H1 (cell line): ENCODE measurements around the gene KIAA0513. TPM values are rescaled to one million over a fixed set of nuclear protein-coding genes. Genes with fewer than 3 reads are reported as not detected.

Experiments
- ATF2 ChIP-seq: IDR thresholded peaks from 2 replicates; pipeline ENCODE4 v1.6.1; 2012; ENCODE audit warnings: low read length, inconsistent platforms
- EGR1 ChIP-seq: IDR thresholded peaks from 2 replicates; pipeline ENCODE4 v1.6.1; 2011; ENCODE audit warnings: low read depth, low read length, borderline replicate concordance
- FOSL1 ChIP-seq: IDR thresholded peaks from 2 replicates; pipeline ENCODE4 v1.6.1; 2011; ENCODE audit warnings: mild to moderate bottlenecking, low read depth, low read length, moderate library complexity; ENCODE audit not compliant: insufficient read depth
- JUND ChIP-seq: IDR thresholded peaks from 2 replicates; pipeline ENCODE4 v1.6.1; 2011; ENCODE audit warnings: mild to moderate bottlenecking, improper control_type of control experiment, low read length
- NRF1 ChIP-seq: IDR thresholded peaks from 2 replicates; pipeline ENCODE4 v1.6.1; 2011; ENCODE audit warnings: mild to moderate bottlenecking, low read depth, low read length, improper control_type of control experiment
- POU5F1 ChIP-seq: IDR thresholded peaks from 2 replicates; pipeline ENCODE4 v1.6.1; 2011; ENCODE audit warnings: low read depth, mild to moderate bottlenecking, low read length, moderate library complexity
- RNF2 ChIP-seq: fragments of 200-900, 300-1000 bp; sonication (generic); IDR thresholded peaks from 2 replicates; pipeline ENCODE4 v1.7.1; 2016; ENCODE audit warnings: borderline replicate concordance, low read depth, mild to moderate bottlenecking, antibody characterized with exemption, low read length; ENCODE audit not compliant: poor library complexity, severe bottlenecking; ENCODE audit errors: missing control alignments
- SP1 ChIP-seq: IDR thresholded peaks from 2 replicates; pipeline ENCODE4 v1.6.1; 2011; ENCODE audit warnings: low read depth, low read length
- SP2 ChIP-seq: IDR thresholded peaks from 2 replicates; pipeline ENCODE4 v1.6.1; 2012; ENCODE audit warnings: mild to moderate bottlenecking, low read length, inconsistent platforms
- TAF1 ChIP-seq: IDR thresholded peaks from 2 replicates; pipeline ENCODE4 v1.6.1; 2011; ENCODE audit warnings: mild to moderate bottlenecking, low read depth, low read length
- polyA plus RNA-seq, 7 experiments: library from polyadenylated mRNA; depleted of rRNA in 3 of 7; stranded (reverse) in 5 of 7; unstranded in 2 of 7; fragments of >200 nt in 5 of 7; fragments of 200-250 nt in 2 of 7; gene quantifications; 1 replicate in 5 of 7; 2 replicates in 1 of 7; 4 replicates in 1 of 7; pipeline versions ENCODE4 v1.2.1 to v1.2.3, GENCODE V29; 2011 to 2013; ENCODE audit warnings: missing spikeins in 2 of 7, mixed read lengths in 2 of 7
- total RNA-seq: library from RNA; stranded (reverse); fragmentation: NEBNext Ultra II Directional; extraction: Animal tissue kit (Norgen Biotek cat#: 25700); gene quantifications from 2 replicates; pipeline ENCODE4 v1.2.1, GENCODE V29; 2021
- TF ChIP-seq, protein P1 (sequence below): fragments of 300-600 bp; sonication (generic); IDR thresholded peaks from 2 replicates; pipeline ENCODE4 v1.7.1; 2012; ENCODE audit warnings: low read length, moderate library complexity, mild to moderate bottlenecking, inconsistent platforms; ENCODE audit not compliant: insufficient replicate concordance

KIAA0513 gene
- total and polyA plus RNA-seq, 2 of the 8 experiments (the other 6 are each of a cell fraction or from before 2014, with no cell fraction given), result 2.1 to 6.1 TPM

DNA sequence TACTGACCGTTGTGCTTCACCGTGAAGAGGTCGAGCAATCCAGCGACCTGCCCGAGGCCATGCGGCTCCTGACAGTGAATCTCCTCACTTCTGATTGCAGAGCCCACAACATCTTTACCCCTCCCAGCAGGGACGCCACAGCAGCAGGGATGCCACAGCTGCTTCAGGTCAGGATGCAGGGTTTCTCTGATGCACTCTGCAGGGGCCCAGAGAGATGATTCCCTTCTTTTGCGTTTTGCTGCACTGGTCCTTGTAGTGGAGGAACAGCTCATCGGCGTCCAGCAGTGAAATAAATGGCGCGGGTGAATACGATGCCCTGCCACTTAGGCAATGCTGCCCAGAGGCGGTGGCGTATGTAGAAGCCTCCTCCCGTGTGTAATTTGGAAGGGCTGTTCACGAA lies 5.6 kb downstream of the KIAA0513 start (continued):
- TF ChIP-seq, protein P1, sequence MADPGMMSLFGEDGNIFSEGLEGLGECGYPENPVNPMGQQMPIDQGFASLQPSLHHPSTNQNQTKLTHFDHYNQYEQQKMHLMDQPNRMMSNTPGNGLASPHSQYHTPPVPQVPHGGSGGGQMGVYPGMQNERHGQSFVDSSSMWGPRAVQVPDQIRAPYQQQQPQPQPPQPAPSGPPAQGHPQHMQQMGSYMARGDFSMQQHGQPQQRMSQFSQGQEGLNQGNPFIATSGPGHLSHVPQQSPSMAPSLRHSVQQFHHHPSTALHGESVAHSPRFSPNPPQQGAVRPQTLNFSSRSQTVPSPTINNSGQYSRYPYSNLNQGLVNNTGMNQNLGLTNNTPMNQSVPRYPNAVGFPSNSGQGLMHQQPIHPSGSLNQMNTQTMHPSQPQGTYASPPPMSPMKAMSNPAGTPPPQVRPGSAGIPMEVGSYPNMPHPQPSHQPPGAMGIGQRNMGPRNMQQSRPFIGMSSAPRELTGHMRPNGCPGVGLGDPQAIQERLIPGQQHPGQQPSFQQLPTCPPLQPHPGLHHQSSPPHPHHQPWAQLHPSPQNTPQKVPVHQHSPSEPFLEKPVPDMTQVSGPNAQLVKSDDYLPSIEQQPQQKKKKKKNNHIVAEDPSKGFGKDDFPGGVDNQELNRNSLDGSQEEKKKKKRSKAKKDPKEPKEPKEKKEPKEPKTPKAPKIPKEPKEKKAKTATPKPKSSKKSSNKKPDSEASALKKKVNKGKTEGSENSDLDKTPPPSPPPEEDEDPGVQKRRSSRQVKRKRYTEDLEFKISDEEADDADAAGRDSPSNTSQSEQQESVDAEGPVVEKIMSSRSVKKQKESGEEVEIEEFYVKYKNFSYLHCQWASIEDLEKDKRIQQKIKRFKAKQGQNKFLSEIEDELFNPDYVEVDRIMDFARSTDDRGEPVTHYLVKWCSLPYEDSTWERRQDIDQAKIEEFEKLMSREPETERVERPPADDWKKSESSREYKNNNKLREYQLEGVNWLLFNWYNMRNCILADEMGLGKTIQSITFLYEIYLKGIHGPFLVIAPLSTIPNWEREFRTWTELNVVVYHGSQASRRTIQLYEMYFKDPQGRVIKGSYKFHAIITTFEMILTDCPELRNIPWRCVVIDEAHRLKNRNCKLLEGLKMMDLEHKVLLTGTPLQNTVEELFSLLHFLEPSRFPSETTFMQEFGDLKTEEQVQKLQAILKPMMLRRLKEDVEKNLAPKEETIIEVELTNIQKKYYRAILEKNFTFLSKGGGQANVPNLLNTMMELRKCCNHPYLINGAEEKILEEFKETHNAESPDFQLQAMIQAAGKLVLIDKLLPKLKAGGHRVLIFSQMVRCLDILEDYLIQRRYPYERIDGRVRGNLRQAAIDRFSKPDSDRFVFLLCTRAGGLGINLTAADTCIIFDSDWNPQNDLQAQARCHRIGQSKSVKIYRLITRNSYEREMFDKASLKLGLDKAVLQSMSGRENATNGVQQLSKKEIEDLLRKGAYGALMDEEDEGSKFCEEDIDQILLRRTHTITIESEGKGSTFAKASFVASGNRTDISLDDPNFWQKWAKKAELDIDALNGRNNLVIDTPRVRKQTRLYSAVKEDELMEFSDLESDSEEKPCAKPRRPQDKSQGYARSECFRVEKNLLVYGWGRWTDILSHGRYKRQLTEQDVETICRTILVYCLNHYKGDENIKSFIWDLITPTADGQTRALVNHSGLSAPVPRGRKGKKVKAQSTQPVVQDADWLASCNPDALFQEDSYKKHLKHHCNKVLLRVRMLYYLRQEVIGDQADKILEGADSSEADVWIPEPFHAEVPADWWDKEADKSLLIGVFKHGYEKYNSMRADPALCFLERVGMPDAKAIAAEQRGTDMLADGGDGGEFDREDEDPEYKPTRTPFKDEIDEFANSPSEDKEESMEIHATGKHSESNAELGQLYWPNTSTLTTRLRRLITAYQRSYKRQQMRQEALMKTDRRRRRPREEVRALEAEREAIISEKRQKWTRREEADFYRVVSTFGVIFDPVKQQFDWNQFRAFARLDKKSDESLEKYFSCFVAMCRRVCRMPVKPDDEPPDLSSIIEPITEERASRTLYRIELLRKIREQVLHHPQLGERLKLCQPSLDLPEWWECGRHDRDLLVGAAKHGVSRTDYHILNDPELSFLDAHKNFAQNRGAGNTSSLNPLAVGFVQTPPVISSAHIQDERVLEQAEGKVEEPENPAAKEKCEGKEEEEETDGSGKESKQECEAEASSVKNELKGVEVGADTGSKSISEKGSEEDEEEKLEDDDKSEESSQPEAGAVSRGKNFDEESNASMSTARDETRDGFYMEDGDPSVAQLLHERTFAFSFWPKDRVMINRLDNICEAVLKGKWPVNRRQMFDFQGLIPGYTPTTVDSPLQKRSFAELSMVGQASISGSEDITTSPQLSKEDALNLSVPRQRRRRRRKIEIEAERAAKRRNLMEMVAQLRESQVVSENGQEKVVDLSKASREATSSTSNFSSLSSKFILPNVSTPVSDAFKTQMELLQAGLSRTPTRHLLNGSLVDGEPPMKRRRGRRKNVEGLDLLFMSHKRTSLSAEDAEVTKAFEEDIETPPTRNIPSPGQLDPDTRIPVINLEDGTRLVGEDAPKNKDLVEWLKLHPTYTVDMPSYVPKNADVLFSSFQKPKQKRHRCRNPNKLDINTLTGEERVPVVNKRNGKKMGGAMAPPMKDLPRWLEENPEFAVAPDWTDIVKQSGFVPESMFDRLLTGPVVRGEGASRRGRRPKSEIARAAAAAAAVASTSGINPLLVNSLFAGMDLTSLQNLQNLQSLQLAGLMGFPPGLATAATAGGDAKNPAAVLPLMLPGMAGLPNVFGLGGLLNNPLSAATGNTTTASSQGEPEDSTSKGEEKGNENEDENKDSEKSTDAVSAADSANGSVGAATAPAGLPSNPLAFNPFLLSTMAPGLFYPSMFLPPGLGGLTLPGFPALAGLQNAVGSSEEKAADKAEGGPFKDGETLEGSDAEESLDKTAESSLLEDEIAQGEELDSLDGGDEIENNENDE, result no peak
- TF ChIP-seq POU5F1 (no peak), FOSL1 (no peak), TAF1 (no peak), SP2 (no peak), SP1 (no peak), NRF1 (no peak), RNF2 (no peak), JUND (no peak), EGR1 (no peak), ATF2 (no peak)
